HepG2 (cell line): ENCODE measurements around the gene ZPBP.

Experiments
- AFF4 ChIP-seq: sonication (generic); formaldehyde crosslinking; IDR thresholded peaks from 2 replicates; pipeline ENCODE4 v1.4.0; 2020; ENCODE audit warnings: missing genetic modification reagents
- CTCF ChIP-seq: sonication (generic); formaldehyde crosslinking; IDR thresholded peaks from 2 replicates; pipeline ENCODE4 v1.5.0; 2020; ENCODE audit warnings: mild to moderate bottlenecking, missing genetic modification reagents, moderate library complexity
- EZH2 ChIP-seq: conservative IDR thresholded peaks from 2 replicates; pipeline ENCODE4 v1.6.1; 2012; ENCODE audit warnings: mild to moderate bottlenecking, low read depth, low read length, moderate library complexity
- FOXK2 ChIP-seq: fragments of 450-650 bp; IDR thresholded peaks from 2 replicates; pipeline ENCODE4 v1.6.1; 2016
- SNAPC2 ChIP-seq: sonication (generic); formaldehyde crosslinking; IDR thresholded peaks from 2 replicates; pipeline ENCODE4 v1.8.1; 2022; ENCODE audit warnings: mild to moderate bottlenecking, missing genetic modification reagents
- SOX6 ChIP-seq, 2 experiments: fragments of 450-650 bp in 1 of 2; sonication (generic) in 1 of 2; formaldehyde crosslinking in 1 of 2; IDR thresholded peaks; 2 replicates each; pipeline versions ENCODE4 v1.4.0 to v1.6.1; 2017 to 2020; ENCODE audit warnings: antibody characterized with exemption in 1 of 2, mild to moderate bottlenecking in 1 of 2, missing genetic modification reagents in 1 of 2
- ZNF589 ChIP-seq: sonication (generic); formaldehyde crosslinking; conservative IDR thresholded peaks from 2 replicates; pipeline ENCODE4 v1.8.0; 2022; ENCODE audit warnings: mild to moderate bottlenecking, moderate library complexity, missing genetic modification reagents
- TF ChIP-seq, protein P1 (sequence below): sonication (generic); formaldehyde crosslinking; IDR thresholded peaks from 2 replicates; pipeline ENCODE4 v1.5.1; 2020; ENCODE audit warnings: missing genetic modification reagents, mild to moderate bottlenecking, borderline replicate concordance
- TF ChIP-seq, protein P2 (sequence below), 2 experiments: fragments of 450-650 bp in 1 of 2; sonication (generic) in 1 of 2; formaldehyde crosslinking; IDR thresholded peaks; 2 replicates each; pipeline versions ENCODE4 v1.5.0 to v1.8.0; 2020 to 2022; ENCODE audit warnings: mild to moderate bottlenecking in 1 of 2, missing genetic modification reagents in 1 of 2

- TF ChIP-seq, protein P1, sequence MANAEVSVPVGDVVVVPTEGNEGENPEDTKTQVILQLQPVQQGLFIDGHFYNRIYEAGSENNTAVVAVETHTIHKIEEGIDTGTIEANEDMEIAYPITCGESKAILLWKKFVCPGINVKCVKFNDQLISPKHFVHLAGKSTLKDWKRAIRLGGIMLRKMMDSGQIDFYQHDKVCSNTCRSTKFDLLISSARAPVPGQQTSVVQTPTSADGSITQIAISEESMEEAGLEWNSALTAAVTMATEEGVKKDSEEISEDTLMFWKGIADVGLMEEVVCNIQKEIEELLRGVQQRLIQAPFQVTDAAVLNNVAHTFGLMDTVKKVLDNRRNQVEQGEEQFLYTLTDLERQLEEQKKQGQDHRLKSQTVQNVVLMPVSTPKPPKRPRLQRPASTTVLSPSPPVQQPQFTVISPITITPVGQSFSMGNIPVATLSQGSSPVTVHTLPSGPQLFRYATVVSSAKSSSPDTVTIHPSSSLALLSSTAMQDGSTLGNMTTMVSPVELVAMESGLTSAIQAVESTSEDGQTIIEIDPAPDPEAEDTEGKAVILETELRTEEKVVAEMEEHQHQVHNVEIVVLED (CRISPR knock-in tag): no peak
- TF ChIP-seq ZNF589 (CRISPR knock-in tag) (no peak), FOXK2 (no peak), CTCF (CRISPR knock-in tag) (no peak), SNAPC2 (CRISPR knock-in tag) (no peak), EZH2 (no peak), AFF4 (CRISPR knock-in tag) (no peak), SOX6 (IDR thresholded peaks at IDR 0.05) (no peak), SOX6 (CRISPR knock-in tag; IDR thresholded peaks at IDR 0.05) (no peak)
- TF ChIP-seq, protein P2, sequence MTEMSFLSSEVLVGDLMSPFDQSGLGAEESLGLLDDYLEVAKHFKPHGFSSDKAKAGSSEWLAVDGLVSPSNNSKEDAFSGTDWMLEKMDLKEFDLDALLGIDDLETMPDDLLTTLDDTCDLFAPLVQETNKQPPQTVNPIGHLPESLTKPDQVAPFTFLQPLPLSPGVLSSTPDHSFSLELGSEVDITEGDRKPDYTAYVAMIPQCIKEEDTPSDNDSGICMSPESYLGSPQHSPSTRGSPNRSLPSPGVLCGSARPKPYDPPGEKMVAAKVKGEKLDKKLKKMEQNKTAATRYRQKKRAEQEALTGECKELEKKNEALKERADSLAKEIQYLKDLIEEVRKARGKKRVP (CRISPR knock-in tag; IDR thresholded peaks at IDR 0.05): no peak
These were observed 30.1 kb downstream of the ZPBP start for GRCh38 chr7:50062951-50063350.
